Measurements from ENCODE around the gene ALMS1.
"Not testable (repeated sequence)": the region's sequence is repeated elsewhere in the genome, so short reads cannot be mapped to it uniquely, and the experiment has no call there.

Gene ALMS1

GRCh38 chr2:73406996-73407395 is 21.4 kb downstream of the ALMS1 start:
- DNase-seq: no peak

- no peak for DNase-seq
Observed at GRCh38 chr2:73408198-73408597, 22.6 kb downstream of the ALMS1 start.

DNA sequence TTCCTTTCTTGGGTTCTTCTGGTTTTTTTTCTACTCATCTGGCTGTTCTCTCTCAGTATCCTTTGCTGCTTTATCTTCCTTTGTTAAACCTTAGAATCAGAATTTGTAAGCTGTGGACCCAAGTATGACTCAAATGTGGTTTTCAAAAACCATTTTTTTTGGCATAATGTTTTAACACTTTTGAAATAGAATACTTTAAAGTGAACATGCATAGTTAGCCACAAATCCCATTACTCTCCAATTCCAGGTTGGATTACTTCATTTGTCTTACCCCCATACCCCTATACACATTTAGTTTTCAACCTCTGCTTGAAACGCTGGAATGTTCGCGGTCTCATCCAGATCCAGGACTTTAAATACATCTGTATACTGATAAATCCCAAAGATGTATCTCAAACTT is 29.1 kb downstream of the ALMS1 start:
- no peak for DNase-seq

DNA sequence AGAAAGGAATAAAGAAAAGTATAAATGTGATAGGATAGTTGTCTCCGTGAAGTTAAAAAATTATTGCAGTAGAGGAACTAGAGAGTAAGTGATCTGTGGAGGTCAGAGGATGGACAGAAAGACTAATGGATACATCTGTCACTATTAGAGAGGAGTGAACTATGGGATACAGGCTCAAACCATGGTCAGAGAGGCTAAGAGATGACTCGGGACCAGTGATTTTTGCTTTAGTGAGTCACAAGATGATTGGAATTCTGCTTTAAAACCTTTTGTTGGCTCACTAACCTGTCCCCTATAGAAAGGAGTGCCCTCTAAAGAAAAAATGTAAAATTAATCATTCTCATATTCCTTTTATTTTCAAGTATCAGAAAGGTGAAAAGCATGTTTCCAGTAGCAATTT is 30.3 kb downstream of the ALMS1 start:
- no peak for DNase-seq

- no peak for DNase-seq
Observed at GRCh38 chr2:73418343-73418742, 32.7 kb downstream of the ALMS1 start.

DNA sequence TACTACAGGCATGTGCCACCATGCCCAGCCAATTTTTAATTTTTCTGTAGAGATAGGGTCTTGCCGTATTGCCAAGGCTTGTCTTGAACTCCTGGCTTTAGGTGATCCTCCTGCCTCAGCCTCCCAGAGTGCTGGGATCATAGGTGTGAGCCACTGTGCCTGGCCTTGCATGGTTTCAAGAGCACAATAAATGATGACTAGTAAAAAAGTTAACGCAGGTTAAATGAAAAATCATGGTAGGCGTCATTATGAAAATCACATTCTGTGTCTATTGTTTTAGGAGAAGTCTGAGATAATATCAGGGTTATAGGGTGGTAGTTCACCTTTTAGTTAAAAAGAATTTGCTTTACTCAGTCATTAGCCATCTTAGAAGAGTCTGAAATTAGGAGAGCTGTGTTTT is 38.3 kb downstream of the ALMS1 start:
- DNase-seq: no peak

GRCh38 chr2:73426176-73426575 is 40.5 kb downstream of the ALMS1 start:
- DNase-seq: no peak

GRCh38 chr2:73436019-73436418 is 50.4 kb downstream of the ALMS1 start:
- DNase-seq: no peak

DNA sequence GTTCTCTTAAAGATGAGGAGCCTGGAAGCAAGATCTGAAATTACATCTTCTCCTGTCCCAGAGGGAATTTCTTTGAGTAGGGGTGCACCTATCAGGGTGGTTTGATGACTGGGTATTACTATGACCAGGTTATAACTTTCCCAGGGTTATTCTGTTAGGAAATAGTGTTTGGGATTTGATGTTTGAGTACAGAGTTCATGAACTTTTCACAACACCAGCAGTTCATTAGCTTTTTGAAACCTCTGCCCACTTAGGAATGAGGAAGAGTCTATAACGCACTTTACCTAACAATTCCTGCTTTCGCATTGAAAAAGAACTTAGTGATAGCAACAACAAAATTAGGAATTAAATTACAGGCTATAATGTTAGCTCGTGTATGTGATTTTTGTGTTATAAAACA is 58.6 kb downstream of the ALMS1 start:
- no peak for DNase-seq

GRCh38 chr2:73448856-73449255 is 63.2 kb downstream of the ALMS1 start:
- no peak for DNase-seq

DNA sequence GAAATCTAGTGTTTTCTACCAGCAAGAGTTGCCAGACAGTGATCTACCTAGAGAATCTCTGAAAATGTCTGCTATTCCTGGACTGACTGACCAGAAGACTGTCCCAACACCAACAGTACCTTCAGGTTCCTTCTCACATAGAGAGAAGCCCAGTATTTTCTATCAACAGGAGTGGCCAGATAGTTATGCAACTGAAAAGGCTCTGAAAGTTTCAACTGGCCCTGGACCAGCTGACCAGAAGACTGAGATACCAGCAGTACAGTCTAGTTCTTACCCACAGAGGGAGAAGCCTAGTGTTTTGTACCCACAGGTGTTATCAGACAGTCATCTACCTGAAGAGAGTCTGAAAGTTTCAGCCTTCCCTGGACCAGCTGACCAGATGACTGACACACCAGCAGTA is 63.8 kb downstream of the ALMS1 start:
- no peak for DNase-seq

DNA sequence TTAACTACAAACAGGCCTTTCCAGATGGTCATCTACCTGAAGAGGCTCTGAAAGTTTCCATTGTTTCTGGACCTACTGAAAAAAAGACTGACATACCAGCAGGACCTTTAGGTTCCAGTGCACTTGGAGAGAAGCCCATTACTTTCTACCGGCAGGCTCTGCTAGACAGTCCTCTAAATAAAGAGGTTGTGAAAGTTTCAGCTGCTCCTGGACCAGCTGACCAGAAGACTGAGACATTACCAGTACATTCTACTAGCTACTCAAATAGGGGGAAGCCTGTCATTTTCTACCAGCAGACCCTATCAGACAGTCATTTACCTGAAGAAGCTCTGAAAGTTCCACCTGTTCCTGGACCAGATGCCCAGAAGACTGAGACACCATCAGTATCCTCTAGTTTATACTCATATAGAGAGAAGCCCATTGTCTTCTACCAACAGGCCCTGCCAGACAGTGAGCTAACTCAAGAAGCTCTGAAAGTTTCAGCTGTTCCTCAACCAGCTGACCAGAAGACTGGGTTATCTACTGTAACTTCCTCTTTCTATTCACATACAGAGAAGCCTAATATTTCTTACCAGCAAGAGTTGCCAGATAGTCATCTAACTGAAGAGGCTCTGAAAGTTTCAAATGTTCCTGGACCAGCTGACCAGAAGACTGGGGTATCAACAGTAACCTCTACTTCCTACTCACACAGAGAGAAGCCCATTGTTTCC is 65.8 kb downstream of the ALMS1 start:
- no peak for DNase-seq

- DNase-seq: no peak
Observed at GRCh38 chr2:73457982-73458381, 72.3 kb downstream of the ALMS1 start.

- DNase-seq: not testable (repeated sequence)
Observed at GRCh38 chr2:73462388-73462787, 76.8 kb downstream of the ALMS1 start.

- no peak for DNase-seq
Observed at GRCh38 chr2:73468376-73468775, 82.7 kb downstream of the ALMS1 start.

DNA sequence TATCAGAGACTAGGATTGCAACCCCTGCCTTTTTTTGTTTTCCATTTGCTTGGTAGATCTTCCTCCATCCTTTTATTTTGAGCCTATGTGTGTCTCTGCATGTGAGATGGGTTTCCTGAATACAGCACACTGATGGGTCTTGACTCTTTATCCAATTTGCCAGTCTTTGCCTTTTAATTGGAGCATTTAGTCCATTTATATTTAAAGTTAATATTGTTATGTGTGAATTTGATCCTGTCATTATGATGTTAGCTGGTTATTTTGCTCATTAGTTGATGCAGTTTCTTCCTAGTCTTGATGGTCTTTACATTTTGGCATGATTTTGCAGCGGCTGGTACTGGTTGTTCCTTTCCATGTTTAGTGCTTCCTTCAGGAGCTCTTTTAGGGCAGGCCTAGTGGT is 98.2 kb downstream of the ALMS1 start:
- DNase-seq: not testable (repeated sequence)

DNA sequence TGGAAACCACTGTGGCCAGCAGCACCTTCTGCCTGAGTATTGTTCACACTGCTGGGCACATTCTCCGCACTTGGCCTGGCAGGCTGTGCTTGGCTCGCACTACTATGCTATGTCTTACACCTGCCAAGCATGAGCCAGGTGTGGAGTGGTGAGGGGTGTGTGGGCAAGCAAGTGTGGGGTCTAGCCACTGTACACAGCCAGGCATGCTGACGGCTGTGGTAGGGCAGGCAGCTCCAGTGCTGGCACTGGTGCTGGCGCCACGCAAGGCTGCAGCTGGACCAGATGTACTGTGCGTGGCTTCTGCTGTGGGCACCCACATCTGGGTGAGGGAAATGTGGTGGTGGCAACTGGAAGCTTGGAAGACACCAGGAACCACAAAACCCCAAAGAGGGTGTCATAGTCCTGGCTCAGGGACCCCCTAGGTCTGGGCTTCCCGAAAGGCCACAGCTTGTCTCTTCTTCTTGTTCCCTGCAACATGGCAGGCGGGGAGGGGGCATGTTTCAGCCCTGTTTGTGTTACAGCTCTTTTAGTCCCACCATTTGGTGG is 101.5 kb downstream of the ALMS1 start:
- no peak for DNase-seq

DNA sequence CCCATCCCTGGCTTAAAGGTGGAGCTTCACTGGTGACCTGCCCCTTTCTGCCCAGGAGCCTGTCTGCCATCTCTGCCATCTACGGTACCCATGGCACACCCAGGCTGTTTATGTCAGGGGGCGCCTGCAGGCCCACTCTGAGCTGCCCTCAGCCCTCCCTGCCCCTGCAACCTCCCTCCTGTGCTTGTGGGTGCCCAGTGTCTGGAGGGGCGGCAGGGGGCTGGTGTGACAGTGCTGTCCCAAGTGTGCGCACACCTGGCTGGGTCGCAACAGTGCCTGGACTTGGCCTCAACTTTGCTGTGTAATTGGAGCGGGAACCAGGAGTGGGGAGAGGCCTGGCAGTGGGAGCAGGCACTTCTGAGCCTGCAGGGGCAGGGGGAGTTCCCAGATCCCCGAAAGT is 102.4 kb downstream of the ALMS1 start:
- no peak for DNase-seq

GRCh38 chr2:73489053-73489452 is 103.4 kb downstream of the ALMS1 start:
- no peak for DNase-seq

DNA sequence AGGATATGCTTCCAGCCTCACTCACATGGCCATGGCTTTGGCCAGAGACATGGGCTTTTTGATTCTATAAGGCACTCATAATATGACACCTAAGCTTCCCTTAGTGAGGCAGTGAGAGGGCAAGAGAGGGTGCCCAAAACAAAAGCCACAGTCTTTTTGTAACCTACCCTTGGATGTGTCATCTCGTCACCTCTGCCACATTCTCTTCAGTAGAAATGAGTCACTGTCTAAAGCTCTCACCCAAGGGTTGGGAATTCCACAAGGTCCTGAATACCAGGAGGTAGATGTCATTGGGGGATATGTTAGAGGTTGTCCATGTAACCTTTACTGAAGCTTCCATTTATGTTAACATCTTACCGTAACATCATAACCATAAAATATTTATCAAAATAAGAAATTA is 108.4 kb downstream of the ALMS1 start:
- DNase-seq: no peak

DNA sequence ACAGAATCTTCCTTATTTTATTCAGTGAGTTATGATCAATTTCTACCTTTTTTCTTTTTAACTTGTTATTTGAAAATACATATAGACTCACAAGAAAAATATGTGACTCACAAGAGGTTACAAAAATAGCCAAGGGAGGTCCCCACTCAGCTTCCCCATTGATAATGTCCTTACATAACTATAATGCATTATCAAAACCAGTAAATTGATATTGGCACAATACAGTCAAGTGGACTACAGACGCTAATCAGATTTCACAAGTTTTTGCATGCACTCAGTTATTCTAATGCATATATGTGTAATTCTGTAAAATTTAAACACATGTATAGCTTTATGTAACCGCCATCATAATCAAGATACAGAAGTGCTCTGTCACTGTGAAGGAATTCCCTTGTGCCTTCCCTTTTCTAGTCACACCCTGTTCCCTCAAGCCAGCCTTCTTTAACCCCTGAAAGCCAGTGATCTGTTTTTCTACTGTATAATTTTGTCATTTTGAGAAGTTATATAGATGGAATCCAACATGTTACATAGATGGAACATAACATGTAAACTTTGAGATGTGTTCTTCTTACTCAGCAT is 118.4 kb downstream of the ALMS1 start:
- no peak for DNase-seq

- not testable (repeated sequence) for DNase-seq
Observed at GRCh38 chr2:73504850-73505249, 119.2 kb downstream of the ALMS1 start.

DNA sequence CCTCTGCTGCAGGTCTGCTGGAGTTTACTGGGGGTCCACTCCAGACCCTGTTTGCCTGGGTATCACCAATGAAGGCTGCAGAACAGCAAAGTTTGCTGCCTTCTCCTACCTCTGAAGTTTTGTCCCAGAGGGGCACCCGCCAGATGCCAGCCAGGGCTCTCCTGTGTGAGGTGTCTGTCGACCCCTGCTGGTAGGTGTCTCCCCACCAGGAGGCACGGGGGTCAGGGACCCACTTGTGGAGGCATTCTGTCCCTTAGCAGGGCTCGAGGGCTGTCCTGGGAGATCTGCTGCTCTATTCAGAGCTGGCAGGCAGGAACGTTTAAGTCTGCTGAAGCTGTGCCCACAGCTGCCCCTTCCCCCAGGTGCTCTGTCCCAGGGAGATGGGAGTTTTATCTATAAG is 124.8 kb downstream of the ALMS1 start:
- DNase-seq: not testable (repeated sequence)

DNA sequence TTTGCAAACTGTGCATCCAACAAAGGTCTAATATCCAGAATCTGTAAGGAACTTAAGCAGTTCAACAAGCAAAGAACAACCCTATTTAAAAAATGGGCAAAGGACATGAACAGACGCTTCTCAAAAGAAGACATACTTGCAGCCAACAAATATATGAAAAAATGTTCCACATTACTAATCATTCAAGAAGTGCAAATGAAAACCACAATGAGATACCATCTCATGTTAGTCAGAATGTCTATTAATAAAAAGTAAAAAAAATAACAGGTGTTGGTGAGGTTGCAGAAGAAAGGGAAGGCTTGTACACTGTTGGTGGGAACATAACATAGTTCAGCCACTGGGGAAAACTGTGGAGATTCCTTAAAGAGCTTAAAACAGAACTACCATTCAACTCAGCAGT is 130.4 kb downstream of the ALMS1 start:
- no peak for DNase-seq

- DNase-seq: no peak
Observed at GRCh38 chr2:73528688-73529087, 143.1 kb downstream of the ALMS1 start.
